GM23248 (cell line): Measurements from ENCODE around the gene KIR2DL1. TPM values are rescaled to one million over a fixed set of nuclear protein-coding genes. Genes with fewer than 3 reads are reported as not detected.
"Not testable (repeated sequence)": the region's sequence is repeated elsewhere in the genome, so short reads cannot be mapped to it uniquely, and the experiment has no call there.

Experiments used
- DNase-seq: peaks from one replicate; pipeline ENCODE4 v3.0.0-alpha.2; 2015
- H2AFZ ChIP-seq: fragments of 200-600 bp; sonication (generic); 2 replicates; pipeline ENCODE4 v1.6.1; 2016; ENCODE audit warnings: antibody characterized with exemption
- H3F3A ChIP-seq: fragments of 200-600 bp; sonication (generic); 2 replicates; pipeline ENCODE4 v1.6.1; 2016; ENCODE audit warnings: mild to moderate bottlenecking, antibody characterized with exemption, mixed run types; ENCODE audit not compliant: insufficient read depth
- H3K27ac ChIP-seq: fragments of 200-600 bp; sonication (generic); 2 replicates; pipeline ENCODE4 v1.5.1; 2016; ENCODE audit warnings: mild to moderate bottlenecking
- H3K27me3 ChIP-seq: fragments of 200-600 bp; sonication (generic); replicated peaks from 2 replicates; pipeline ENCODE4 v1.6.1; 2016; ENCODE audit warnings: mild to moderate bottlenecking; ENCODE audit not compliant: insufficient read depth
- H3K36me3 ChIP-seq: fragments of 200-600 bp; sonication (generic); 2 replicates; pipeline ENCODE4 v1.6.1; 2016; ENCODE audit warnings: low read depth, mild to moderate bottlenecking
- H3K4me1 ChIP-seq: fragments of 200-600 bp; sonication (generic); 2 replicates; pipeline ENCODE4 v1.6.1; 2016; ENCODE audit warnings: mild to moderate bottlenecking; ENCODE audit not compliant: insufficient read depth
- H3K4me2 ChIP-seq: fragments of 200-600 bp; sonication (generic); one replicate; pipeline ENCODE4 v1.6.1; 2016; ENCODE audit warnings: mild to moderate bottlenecking; ENCODE audit not compliant: unreplicated experiment
- H3K4me3 ChIP-seq: fragments of 200-600 bp; sonication (generic); 2 replicates; pipeline ENCODE4 v1.5.1; 2016; ENCODE audit warnings: mild to moderate bottlenecking
- H3K79me2 ChIP-seq: fragments of 200-600 bp; sonication (generic); 2 replicates; pipeline ENCODE4 v1.6.1; 2016; ENCODE audit warnings: mild to moderate bottlenecking; ENCODE audit not compliant: insufficient read depth
- H3K9ac ChIP-seq: fragments of 200-600 bp; sonication (generic); 2 replicates; pipeline ENCODE4 v1.6.1; 2016; ENCODE audit warnings: mild to moderate bottlenecking
- H3K9me2 ChIP-seq: fragments of 200-600 bp; sonication (generic); 2 replicates; pipeline ENCODE4 v1.6.1; 2016; ENCODE audit warnings: mixed run types, mild to moderate bottlenecking, moderate library complexity; ENCODE audit not compliant: insufficient read depth
- H3K9me3 ChIP-seq: fragments of 200-600 bp; sonication (generic); one replicate; pipeline ENCODE4 v1.6.1; 2017; ENCODE audit warnings: low read depth
- H4K20me1 ChIP-seq: fragments of 200-600 bp; sonication (generic); 2 replicates; pipeline ENCODE4 v1.6.0; 2016; ENCODE audit not compliant: insufficient read depth
- EZH2 ChIP-seq: fragments of 200-600 bp; sonication (generic); IDR thresholded peaks from 2 replicates; pipeline ENCODE4 v1.6.1; 2018; ENCODE audit warnings: antibody characterized with exemption, mild to moderate bottlenecking; ENCODE audit not compliant: insufficient read depth, poor library complexity, severe bottlenecking
- EZH2phosphoT487 ChIP-seq: fragments of 200-600 bp; sonication (generic); IDR thresholded peaks from 2 replicates; pipeline ENCODE4 v1.6.1; 2018; ENCODE audit warnings: antibody characterized with exemption, moderate library complexity, mild to moderate bottlenecking, low read depth; ENCODE audit not compliant: insufficient read depth
- WGBS, 2 experiments: methylation state at CpG; one replicate each; pipeline ENCODE4 v1.1.6; 2015 to 2017; ENCODE audit warnings: low lambda C conversion rate in 2 of 2, low coverage in 1 of 2; ENCODE audit errors: missing lambda C conversion rate in 2 of 2; 5-methylcytosine and 5-hydroxymethylcytosine counted together
- in situ Hi-C: fragments of 300-500 bp; cut with MboI; formaldehyde crosslinking; loops from 2 replicates; pipeline ENCODE4 v1.15.0; 2020
- polyA plus RNA-seq: library from polyadenylated mRNA; unstranded; fragments of >200 nt; fragmentation: Nextera tagmentation; extraction: Ambion mirVana; gene quantifications from 2 replicates; pipeline ENCODE4 v1.2.1, GENCODE V29; 2016
- total RNA-seq: library from RNA; depleted of rRNA; stranded (reverse); fragments of >200 nt; shearing (Covaris generic); gene quantifications from 2 replicates; pipeline ENCODE4 v1.2.3, GENCODE V29; 2014

The KIR2DL1 gene
- total and polyA plus RNA-seq, 2 experiments from 2014 or later, result not detected

DNA sequence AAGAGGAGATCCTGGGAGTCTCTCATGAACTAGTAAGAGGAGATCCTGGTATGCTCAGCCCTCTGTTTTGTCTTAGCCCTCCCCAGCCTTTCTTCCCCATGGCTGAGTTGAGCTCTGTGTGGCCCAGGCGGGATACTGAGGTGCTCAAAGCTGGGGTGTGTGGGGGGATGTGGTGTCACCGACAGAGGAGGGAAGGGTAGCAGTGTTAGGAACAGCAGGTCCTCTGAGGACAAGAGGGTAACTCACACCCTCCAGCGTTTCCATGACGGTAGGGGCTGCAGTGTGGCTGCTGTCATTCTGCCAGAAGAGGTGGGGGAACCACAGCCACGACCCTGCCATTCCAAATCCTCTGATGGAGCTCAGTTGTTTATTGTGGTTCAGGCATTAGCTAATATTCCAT is 34.5 kb downstream of the KIR2DL1 start:
- Histone ChIP-seq H2AFZ (no peak overlapping the region), H4K20me1 (no peaks in the 10 kb centered on the region), H3K4me2 (no peak overlapping the region), H3K27me3 (no peaks in the 10 kb centered on the region), H3K36me3 (no peaks in the 10 kb centered on the region), H3K9me2 (no peaks in the 10 kb centered on the region), H3K4me1 (no peaks in the 10 kb centered on the region), H3F3A (no peaks in the 10 kb centered on the region), H3K9ac (no peak overlapping the region), H3K27ac (no peak overlapping the region), H3K9me3 (no peaks in the 10 kb centered on the region), H3K79me2 (no peaks in the 10 kb centered on the region), H3K4me3 (no peak overlapping the region)
- no peak for TF ChIP-seq EZH2phosphoT487
- TF ChIP-seq EZH2, result no peak
- in situ Hi-C loops, result no loop called here
- no peak for DNase-seq
- WGBS, 2 experiments, result 10 to 17% methylated on average over 5 of the region's 5 CpGs

GRCh38 chr19:54804571-54804970 is 35.0 kb downstream of the KIR2DL1 start:
- no peaks in the 10 kb centered on the region for H3K27me3 ChIP-seq
- H3K9ac ChIP-seq, result no peak overlapping the region
- H3K27ac ChIP-seq, result no peak overlapping the region
- H3K4me3 ChIP-seq, result no peak overlapping the region
- in situ Hi-C loops, result no loop called here
- H3K9me2 ChIP-seq, result no peaks in the 10 kb centered on the region
- no peaks in the 10 kb centered on the region for H3K9me3 ChIP-seq
- DNase-seq, result no peak
- H4K20me1 ChIP-seq, result no peaks in the 10 kb centered on the region
- H3K79me2 ChIP-seq, result no peaks in the 10 kb centered on the region
- no peaks in the 10 kb centered on the region for H3F3A ChIP-seq
- H3K36me3 ChIP-seq, result no peaks in the 10 kb centered on the region
- no peak overlapping the region for H2AFZ ChIP-seq
- WGBS, 2 experiments, result 41 to 54% methylated on average over 10 of the region's 10 CpGs
- no peak overlapping the region for H3K4me2 ChIP-seq
- no peaks in the 10 kb centered on the region for H3K4me1 ChIP-seq
- TF ChIP-seq EZH2 (no peak), EZH2phosphoT487 (no peak)

DNA sequence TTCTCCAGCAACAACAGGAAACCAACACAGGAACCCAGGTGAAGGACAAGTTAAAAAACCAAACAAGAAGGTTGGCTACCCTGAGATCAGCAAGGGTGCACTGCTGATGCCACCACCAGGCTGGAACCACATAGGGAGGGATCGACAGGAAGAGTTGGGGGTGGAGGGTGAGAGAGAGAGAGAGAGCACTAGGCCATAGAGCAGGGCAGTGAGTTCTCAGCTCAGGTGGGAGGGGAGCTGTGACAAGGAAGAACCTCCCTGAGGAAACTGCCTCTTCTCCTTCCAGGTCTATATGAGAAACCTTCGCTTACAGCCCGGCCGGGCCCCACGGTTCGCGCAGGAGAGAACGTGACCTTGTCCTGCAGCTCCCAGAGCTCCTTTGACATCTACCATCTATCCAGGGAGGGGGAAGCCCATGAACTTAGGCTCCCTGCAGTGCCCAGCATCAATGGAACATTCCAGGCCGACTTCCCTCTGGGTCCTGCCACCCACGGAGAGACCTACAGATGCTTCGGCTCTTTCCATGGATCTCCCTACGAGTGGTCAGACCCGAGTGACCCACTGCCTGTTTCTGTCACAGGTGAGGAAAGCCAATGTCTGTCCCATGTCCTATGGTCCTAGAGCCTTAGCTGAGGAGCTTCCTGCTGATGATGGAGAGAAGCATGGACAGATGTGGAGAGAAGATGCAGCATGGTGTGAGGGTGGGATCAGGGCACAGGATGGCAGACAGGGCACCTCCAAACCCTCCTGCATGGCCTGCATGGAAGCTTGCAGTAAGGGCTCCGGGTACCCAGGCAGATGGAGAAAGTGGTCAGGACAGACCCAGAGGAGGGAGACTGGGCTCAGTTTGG is 36.3 kb downstream of the KIR2DL1 start:
- Histone ChIP-seq H4K20me1 (no peaks in the 10 kb centered on the region), H3K9ac (no peak overlapping the region), H3K27me3 (no peaks in the 10 kb centered on the region), H3K4me1 (no peaks in the 10 kb centered on the region), H3K4me3 (no peak overlapping the region), H2AFZ (no peak overlapping the region), H3F3A (no peaks in the 10 kb centered on the region), H3K9me2 (no peaks in the 10 kb centered on the region), H3K79me2 (no peaks in the 10 kb centered on the region), H3K4me2 (no peak overlapping the region), H3K9me3 (no peaks in the 10 kb centered on the region), H3K27ac (no peak overlapping the region), H3K36me3 (no peaks in the 10 kb centered on the region)
- TF ChIP-seq EZH2 (no peak), EZH2phosphoT487 (no peak)
- WGBS, 2 experiments, result 44 to 48% methylated on average over 14 of the region's 14 CpGs
- in situ Hi-C loops, result no loop called here
- no peak for DNase-seq

DNA sequence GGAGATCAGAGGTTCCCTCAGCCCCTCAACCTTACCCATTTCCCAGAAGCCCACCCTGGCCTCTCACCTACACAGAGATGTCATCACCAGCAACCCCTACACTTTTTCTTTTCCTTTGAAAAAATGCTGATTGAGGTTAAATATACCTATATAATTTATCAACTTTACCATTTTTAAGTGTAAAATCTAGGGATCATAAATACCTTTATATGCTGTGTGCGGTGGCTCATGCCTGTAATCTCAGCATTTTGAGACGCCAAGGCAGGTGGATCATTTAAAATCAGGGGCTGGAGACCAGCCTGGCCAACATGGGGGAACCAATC is 36.9 kb downstream of the KIR2DL1 start:
- 9 to 17% methylated on average over 2 of the region's 2 CpGs for WGBS, 2 experiments
- H3K9me3 ChIP-seq, result no peaks in the 10 kb centered on the region
- in situ Hi-C loops, result no loop called here

DNA sequence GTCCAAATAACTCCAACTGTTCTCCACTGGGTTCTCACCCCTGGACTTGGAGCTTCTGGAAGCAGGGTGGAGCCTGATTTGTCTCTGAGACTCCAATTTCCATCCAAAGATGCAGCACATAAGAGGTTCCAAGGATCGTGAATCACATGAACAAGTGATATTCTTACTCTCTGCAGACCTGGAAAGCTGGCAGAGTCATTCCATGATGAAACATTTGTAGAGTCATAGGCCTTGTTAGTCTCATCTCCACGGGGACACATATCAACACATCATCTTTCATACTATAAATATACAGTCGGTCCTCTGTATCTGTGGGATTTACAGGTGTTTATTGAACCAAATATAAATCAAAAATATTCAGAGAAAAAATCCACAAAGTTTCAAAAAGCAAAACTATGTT is 45.0 kb downstream of the KIR2DL1 start:
- H3K27me3 ChIP-seq, H3K4me2 ChIP-seq, H3K9ac ChIP-seq, H2AFZ ChIP-seq, in situ Hi-C loops, H3K9me2 ChIP-seq, H3K4me1 ChIP-seq, DNase-seq, H3K27ac ChIP-seq, H3F3A ChIP-seq, H3K4me3 ChIP-seq, H3K9me3 ChIP-seq, H3K36me3 ChIP-seq, H4K20me1 ChIP-seq, H3K79me2 ChIP-seq: not testable (repeated sequence)
- WGBS, 2 experiments, result 7 to 10% methylated on average over 3 of the region's 3 CpGs

More for the DNA sequence above, 36.9 kb downstream of the KIR2DL1 start:
- H3K4me2 ChIP-seq, result no peak overlapping the region
- H3K9ac ChIP-seq, result no peak overlapping the region
- H2AFZ ChIP-seq, result no peak overlapping the region
- H3K27ac ChIP-seq, result no peak overlapping the region
- H3F3A ChIP-seq, result no peaks in the 10 kb centered on the region
- no peak overlapping the region for H3K4me3 ChIP-seq
- no peak for DNase-seq
- H3K27me3 ChIP-seq, result no peaks in the 10 kb centered on the region
- H3K36me3 ChIP-seq, result no peaks in the 10 kb centered on the region
- H3K9me2 ChIP-seq, result no peaks in the 10 kb centered on the region
- no peaks in the 10 kb centered on the region for H3K79me2 ChIP-seq
- H3K4me1 ChIP-seq, result no peaks in the 10 kb centered on the region
- no peaks in the 10 kb centered on the region for H4K20me1 ChIP-seq
- TF ChIP-seq EZH2phosphoT487, result no peak
- no peak for TF ChIP-seq EZH2

DNA sequence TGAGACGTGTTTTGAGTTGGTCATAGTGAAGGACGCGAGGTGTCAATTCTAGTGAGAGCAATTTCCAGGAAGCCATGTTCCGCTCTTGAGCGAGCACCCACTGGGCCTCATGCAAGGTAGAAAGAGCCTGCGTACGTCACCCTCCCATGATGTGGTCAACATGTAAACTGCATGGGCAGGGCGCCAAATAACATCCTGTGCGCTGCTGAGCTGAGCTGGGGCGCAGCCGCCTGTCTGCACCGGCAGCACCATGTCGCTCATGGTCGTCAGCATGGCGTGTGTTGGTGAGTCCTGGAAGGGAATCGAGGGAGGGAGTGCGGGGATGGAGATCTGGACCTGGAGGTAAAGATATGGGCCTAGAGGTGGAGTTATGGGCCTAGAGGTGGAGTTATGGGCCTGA is 46.7 kb downstream of the KIR2DL1 start, which contains the start of gene KIR3DL1:
KIR3DL1 (plus strand) TSS at position 218 of the 400 bp plus-strand sequence.
- in situ Hi-C loops, result not testable (repeated sequence)

More for the DNA sequence above, 46.7 kb downstream of the KIR2DL1 start, which contains the start of gene KIR3DL1:
- H3K79me2 ChIP-seq, H3K27me3 ChIP-seq, DNase-seq, H3K9ac ChIP-seq, H3F3A ChIP-seq, H3K4me2 ChIP-seq, H3K9me3 ChIP-seq, H3K9me2 ChIP-seq, H4K20me1 ChIP-seq, H3K36me3 ChIP-seq, H2AFZ ChIP-seq, H3K27ac ChIP-seq, H3K4me3 ChIP-seq, H3K4me1 ChIP-seq: not testable (repeated sequence)
- WGBS, 2 experiments, result 50 to 54% methylated on average over 13 to 17 of the region's 17 CpGs
